ENCODE results near the gene KCNB1. TPM values are rescaled to one million over a fixed set of nuclear protein-coding genes. Genes with fewer than 3 reads are reported as not detected.

The KCNB1 gene
- polyA plus RNA-seq, 6 donors from 2014 or later: 0.05 to 0.15 TPM; not detected in 4

GRCh38 chr20:49477200-49477599 lies 5.3 kb downstream of the KCNB1 start:
- no peak for ATAC-seq (ENCODE audit: low read depth in 2 of 2)
- Mint-ChIP-seq H3K9me3 (peaks cover 0 to 11% (median 2%) of the 10 kb centered on the region in 7 donors), H3K4me1 (peaks cover 0 to 3% (median 2%) of the 10 kb centered on the region in 3 donors), H3K27me3 (peaks cover 47 to 83% (median 71%) of the 10 kb centered on the region in 3 donors), H3K36me3 (peaks cover 7 to 16% of the 10 kb centered on the region in 2 donors), H3K27ac (no peak overlapping the region), H3K4me3 (no peak overlapping the region)
- DNase-seq: no peak

GRCh38 chr20:49476016-49476355 lies 6.5 kb downstream of the KCNB1 start:
- no peak overlapping the region for H3K4me3 Mint-ChIP-seq
- H3K27me3 Mint-ChIP-seq: peaks cover 37 to 79% (median 63%) of the 10 kb centered on the region in 3 donors
- peaks cover 0 to 8% (median 2%) of the 10 kb centered on the region in 7 donors for H3K9me3 Mint-ChIP-seq
- no peak overlapping the region for H3K27ac Mint-ChIP-seq
- peaks cover 0 to 2% (median 0%) of the 10 kb centered on the region in 3 donors for H3K4me1 Mint-ChIP-seq
- no peak for DNase-seq
- ATAC-seq (ENCODE audit: low read depth in 2 of 2): no peak
- H3K36me3 Mint-ChIP-seq: peaks cover 7% of the 10 kb centered on the region in 2 donors

- ATAC-seq (ENCODE audit: low read depth in 2 of 2) (no peak), DNase-seq (no peak)
- no peak overlapping the region for H3K27ac Mint-ChIP-seq
- H3K9me3 Mint-ChIP-seq: peaks cover 0 to 8% (median 0%) of the 10 kb centered on the region in 7 donors
- no peak overlapping the region for H3K4me3 Mint-ChIP-seq
- H3K27me3 Mint-ChIP-seq: peaks cover 32 to 79% (median 63%) of the 10 kb centered on the region in 3 donors
- peaks cover 7% of the 10 kb centered on the region in 2 donors for H3K36me3 Mint-ChIP-seq
- H3K4me1 Mint-ChIP-seq: no peaks in the 10 kb centered on the region
These were observed 7.0 kb downstream of the KCNB1 start for GRCh38 chr20:49475292-49476015.

- Mint-ChIP-seq H3K27me3 (peaks cover 34 to 83% (median 69%) of the 10 kb centered on the region in 3 donors), H3K36me3 (no peaks in the 10 kb centered on the region), H3K4me1 (no peaks in the 10 kb centered on the region), H3K27ac (no peak overlapping the region), H3K9me3 (no peaks in the 10 kb centered on the region), H3K4me3 (no peak overlapping the region)
- DNase-seq: no peak
- no peak for ATAC-seq (ENCODE audit: low read depth in 2 of 2)
These were observed 11.1 kb downstream of the KCNB1 start for GRCh38 chr20:49471397-49471796.

GRCh38 chr20:49470922-49471321 lies 11.5 kb downstream of the KCNB1 start:
- no peaks in the 10 kb centered on the region for H3K9me3 Mint-ChIP-seq
- DNase-seq (no peak), ATAC-seq (ENCODE audit: low read depth in 2 of 2) (no peak)
- peaks cover 34 to 83% (median 69%) of the 10 kb centered on the region in 3 donors for H3K27me3 Mint-ChIP-seq
- no peaks in the 10 kb centered on the region for H3K4me1 Mint-ChIP-seq
- no peak overlapping the region for H3K4me3 Mint-ChIP-seq
- no peaks in the 10 kb centered on the region for H3K36me3 Mint-ChIP-seq
- peak overlapping the region in 1 of 6 donors; percentile 52 for H3K27ac Mint-ChIP-seq

- H3K4me3 Mint-ChIP-seq: no peak overlapping the region
- H3K36me3 Mint-ChIP-seq: no peaks in the 10 kb centered on the region
- H3K27me3 Mint-ChIP-seq: peaks cover 20 to 76% (median 61%) of the 10 kb centered on the region in 3 donors
These were observed 13.4 kb downstream of the KCNB1 start for GRCh38 chr20:49469060-49469459.

GRCh38 chr20:49468412-49468811 lies 14.1 kb downstream of the KCNB1 start:
- Mint-ChIP-seq H3K27me3 (peaks cover 16 to 75% (median 60%) of the 10 kb centered on the region in 3 donors), H3K4me3 (no peak overlapping the region), H3K27ac (peak overlapping the region in 1 of 6 donors; percentile 36), H3K9me3 (no peaks in the 10 kb centered on the region), H3K36me3 (no peaks in the 10 kb centered on the region), H3K4me1 (no peaks in the 10 kb centered on the region)
- DNase-seq: no peak
- ATAC-seq (ENCODE audit: low read depth in 2 of 2): no peak

More at GRCh38 chr20:49469060-49469459, 13.4 kb downstream of the KCNB1 start:
- Mint-ChIP-seq H3K9me3 (no peaks in the 10 kb centered on the region), H3K27ac (no peak overlapping the region), H3K4me1 (no peaks in the 10 kb centered on the region)
- DNase-seq (no peak), ATAC-seq (ENCODE audit: low read depth in 2 of 2) (no peak)

- H3K27me3 Mint-ChIP-seq: peaks cover 13 to 73% (median 61%) of the 10 kb centered on the region in 3 donors
- DNase-seq (no peak), ATAC-seq (ENCODE audit: low read depth in 2 of 2) (no peak)
- H3K27ac Mint-ChIP-seq: no peak overlapping the region
- no peaks in the 10 kb centered on the region for H3K36me3 Mint-ChIP-seq
- no peaks in the 10 kb centered on the region for H3K9me3 Mint-ChIP-seq
- no peak overlapping the region for H3K4me3 Mint-ChIP-seq
- no peaks in the 10 kb centered on the region for H3K4me1 Mint-ChIP-seq
These were observed 16.2 kb downstream of the KCNB1 start for GRCh38 chr20:49466114-49466912.

- DNase-seq: no peak
- no peak overlapping the region for H3K4me3 Mint-ChIP-seq
- H3K36me3 Mint-ChIP-seq: no peaks in the 10 kb centered on the region
- peaks cover 14 to 69% (median 53%) of the 10 kb centered on the region in 3 donors for H3K27me3 Mint-ChIP-seq
- no peaks in the 10 kb centered on the region for H3K9me3 Mint-ChIP-seq
- ATAC-seq (ENCODE audit: low read depth in 2 of 2): no peak
- H3K27ac Mint-ChIP-seq: no peak overlapping the region
- H3K4me1 Mint-ChIP-seq: no peaks in the 10 kb centered on the region
These were observed 17.9 kb downstream of the KCNB1 start for GRCh38 chr20:49464556-49464955.

GRCh38 chr20:49462626-49463025 lies 19.8 kb downstream of the KCNB1 start:
- DNase-seq (no peak), ATAC-seq (ENCODE audit: low read depth in 2 of 2) (no peak)
- Mint-ChIP-seq H3K4me1 (no peaks in the 10 kb centered on the region), H3K4me3 (no peak overlapping the region), H3K36me3 (no peaks in the 10 kb centered on the region), H3K9me3 (no peaks in the 10 kb centered on the region), H3K27me3 (peaks cover 18 to 61% (median 46%) of the 10 kb centered on the region in 3 donors), H3K27ac (no peak overlapping the region)

- Mint-ChIP-seq H3K4me3 (no peak overlapping the region), H3K36me3 (no peaks in the 10 kb centered on the region), H3K27me3 (peaks cover 12 to 56% (median 40%) of the 10 kb centered on the region in 3 donors), H3K4me1 (no peaks in the 10 kb centered on the region), H3K27ac (no peak overlapping the region), H3K9me3 (no peaks in the 10 kb centered on the region)
- no peak for ATAC-seq (ENCODE audit: low read depth in 2 of 2)
- DNase-seq: no peak
These were observed 20.4 kb downstream of the KCNB1 start for GRCh38 chr20:49461894-49462620.

GRCh38 chr20:49460916-49461315 lies 21.6 kb downstream of the KCNB1 start:
- H3K4me3 Mint-ChIP-seq: no peak overlapping the region
- peaks cover 11 to 56% (median 44%) of the 10 kb centered on the region in 3 donors for H3K27me3 Mint-ChIP-seq
- H3K36me3 Mint-ChIP-seq: no peaks in the 10 kb centered on the region

GRCh38 chr20:49460131-49460530 lies 22.3 kb downstream of the KCNB1 start:
- H3K4me3 Mint-ChIP-seq: no peak overlapping the region
- peaks cover 12 to 53% (median 39%) of the 10 kb centered on the region in 3 donors for H3K27me3 Mint-ChIP-seq
- DNase-seq (no peak), ATAC-seq (ENCODE audit: low read depth in 2 of 2) (no peak)
- no peaks in the 10 kb centered on the region for H3K9me3 Mint-ChIP-seq
- no peaks in the 10 kb centered on the region for H3K4me1 Mint-ChIP-seq
- H3K27ac Mint-ChIP-seq: no peak overlapping the region
- H3K36me3 Mint-ChIP-seq: no peaks in the 10 kb centered on the region

More at GRCh38 chr20:49460916-49461315, 21.6 kb downstream of the KCNB1 start:
- no peaks in the 10 kb centered on the region for H3K4me1 Mint-ChIP-seq
- no peak for ATAC-seq (ENCODE audit: low read depth in 2 of 2)
- H3K27ac Mint-ChIP-seq: no peak overlapping the region
- H3K9me3 Mint-ChIP-seq: no peaks in the 10 kb centered on the region
- no peak for DNase-seq
